ENCODE measurements around the gene ZNF488.

Gene ZNF488

GRCh38 chr10:47349516-47349915, 34.6 kb downstream of the ZNF488 start:
- no peak for DNase-seq (ENCODE audit: low read depth)

DNA sequence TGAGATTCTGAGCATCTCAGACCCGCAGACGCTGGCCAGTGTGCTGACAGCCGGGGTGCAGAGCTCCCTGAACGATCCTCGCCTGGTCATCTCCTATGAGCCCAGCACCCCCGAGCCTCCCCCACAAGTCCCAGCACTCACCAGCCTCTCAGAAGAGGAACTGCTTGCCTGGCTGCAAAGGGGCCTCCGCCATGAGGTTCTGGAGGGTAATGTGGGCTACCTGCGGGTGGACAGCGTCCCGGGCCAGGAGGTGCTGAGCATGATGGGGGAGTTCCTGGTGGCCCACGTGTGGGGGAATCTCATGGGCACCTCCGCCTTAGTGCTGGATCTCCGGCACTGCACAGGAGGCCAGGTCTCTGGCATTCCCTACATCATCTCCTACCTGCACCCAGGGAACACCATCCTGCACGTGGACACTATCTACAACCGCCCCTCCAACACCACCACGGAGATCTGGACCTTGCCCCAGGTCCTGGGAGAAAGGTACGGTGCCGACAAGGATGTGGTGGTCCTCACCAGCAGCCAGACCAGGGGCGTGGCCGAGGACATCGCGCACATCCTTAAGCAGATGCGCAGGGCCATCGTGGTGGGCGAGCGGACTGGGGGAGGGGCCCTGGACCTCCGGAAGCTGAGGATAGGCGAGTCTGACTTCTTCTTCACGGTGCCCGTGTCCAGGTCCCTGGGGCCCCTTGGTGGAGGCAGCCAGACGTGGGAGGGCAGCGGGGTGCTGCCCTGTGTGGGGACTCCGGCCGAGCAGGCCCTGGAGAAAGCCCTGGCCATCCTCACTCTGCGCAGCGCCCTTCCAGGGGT, 35.2 kb downstream of the ZNF488 start:
- no peak for DNase-seq (ENCODE audit: low read depth)

GRCh38 chr10:47348138-47348651, 35.9 kb downstream of the ZNF488 start, which contains the start of gene RBP3:
Gene RBP3, plus strand, starts transcription at chr10:47348363. Its CDS starts 122 bp downstream, at chr10:47348485.
- DNase-seq (ENCODE audit: low read depth), result no peak

- no peak for DNase-seq (ENCODE audit: low read depth)
These were observed 36.8 kb downstream of the ZNF488 start for GRCh38 chr10:47347303-47347675.

- no peak for DNase-seq (ENCODE audit: low read depth)
These were observed 37.4 kb downstream of the ZNF488 start for GRCh38 chr10:47346581-47347302.

GRCh38 chr10:47344996-47345870, 38.9 kb downstream of the ZNF488 start:
- no peak for DNase-seq (ENCODE audit: low read depth)

DNA sequence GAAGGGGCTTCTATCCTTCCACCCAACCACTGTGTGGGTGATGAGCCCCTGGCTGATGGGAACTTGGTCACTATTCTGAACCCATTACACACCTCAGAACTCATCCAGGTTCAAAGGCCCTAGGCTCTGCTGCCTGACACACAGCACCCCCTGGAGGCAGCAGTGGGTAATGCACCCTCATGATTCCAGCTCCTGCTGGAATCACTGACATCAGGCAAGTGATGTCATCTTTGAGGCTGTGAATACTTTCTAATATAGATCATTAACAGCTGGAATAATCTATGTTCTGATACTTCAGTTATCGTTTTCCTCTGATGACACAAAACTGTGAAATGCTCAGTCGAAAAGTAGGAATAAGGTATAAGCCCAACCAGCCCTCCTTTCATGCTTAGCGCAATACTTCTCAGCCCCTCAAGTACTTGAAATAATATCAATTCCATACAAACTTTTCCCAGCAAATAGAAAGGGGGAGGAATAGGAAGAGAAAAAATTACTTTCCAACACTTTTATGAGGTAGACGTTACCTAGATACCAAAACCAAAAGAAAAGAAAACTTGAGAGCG, 43.4 kb downstream of the ZNF488 start:
- DNase-seq (ENCODE audit: low read depth), result no peak

DNA sequence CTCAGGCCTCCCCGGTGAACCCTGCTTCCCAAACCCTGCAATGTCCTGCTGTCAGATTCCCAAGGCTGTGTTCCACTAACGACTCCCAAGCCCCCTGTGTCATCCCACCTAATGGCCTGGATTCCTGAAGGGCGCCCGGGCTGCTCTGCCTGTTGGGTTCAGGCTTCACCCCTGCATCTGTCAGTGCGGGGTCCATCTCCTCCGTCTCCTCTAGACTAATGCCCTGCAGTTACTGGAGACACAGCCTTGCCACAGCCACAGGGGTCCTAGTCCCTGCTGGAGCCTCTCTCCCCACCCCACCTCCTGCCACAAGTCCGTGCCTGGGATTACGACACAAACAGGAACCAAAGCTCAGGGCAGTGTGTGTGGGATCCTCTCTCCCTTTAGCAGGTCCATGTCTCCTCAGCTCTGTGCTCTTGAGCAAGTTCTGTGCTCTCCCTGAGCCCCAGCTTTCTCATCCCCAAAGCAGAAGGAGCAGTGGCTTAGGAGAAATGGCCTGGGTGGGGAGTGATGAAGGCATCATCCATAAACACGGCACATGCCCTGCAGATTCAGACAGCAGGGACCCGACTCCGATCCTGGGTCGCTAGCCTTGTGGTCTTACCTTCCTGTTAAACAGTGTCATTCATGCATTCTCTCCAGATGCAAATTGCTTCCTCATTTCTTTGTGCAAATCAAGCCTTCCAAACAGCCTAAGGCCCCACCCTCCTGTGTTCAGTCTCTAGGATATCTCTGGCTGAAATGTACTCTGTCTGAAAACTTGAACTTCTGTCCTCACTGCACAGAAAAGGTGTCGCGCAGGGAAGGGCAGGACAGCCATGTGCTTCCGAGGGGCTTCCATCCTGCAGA, 44.1 kb downstream of the ZNF488 start:
- no peak for DNase-seq (ENCODE audit: low read depth)

GRCh38 chr10:47339186-47339735, 44.8 kb downstream of the ZNF488 start:
- no peak for DNase-seq (ENCODE audit: low read depth)

GRCh38 chr10:47337310-47337709, 46.8 kb downstream of the ZNF488 start:
- no peak for DNase-seq (ENCODE audit: low read depth)

- DNase-seq (ENCODE audit: low read depth), result no peak
These were observed 47.5 kb downstream of the ZNF488 start for GRCh38 chr10:47336387-47337134.

DNA sequence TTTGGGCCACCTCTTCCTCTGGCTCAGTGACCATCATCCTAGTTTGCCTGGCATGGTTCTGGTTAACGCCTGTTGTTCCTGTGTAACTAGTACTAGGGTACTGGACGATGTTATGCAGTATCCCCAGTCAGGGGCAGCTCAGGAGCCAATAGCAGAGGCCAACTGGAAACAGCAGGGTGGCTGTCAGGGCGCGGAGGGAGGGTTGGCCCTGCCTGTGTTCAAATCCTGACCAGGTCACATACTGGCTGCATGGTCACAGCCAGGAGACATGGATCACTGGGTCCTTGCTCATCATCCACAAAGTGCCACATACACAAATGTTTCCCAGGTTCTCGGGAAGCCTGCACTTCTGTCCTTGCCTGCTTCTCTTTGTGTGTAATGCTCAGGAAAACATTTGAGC, 48.2 kb downstream of the ZNF488 start:
- DNase-seq (ENCODE audit: low read depth), result no peak

GRCh38 chr10:47334466-47335295, 49.4 kb downstream of the ZNF488 start:
- DNase-seq (ENCODE audit: low read depth), result no peak

- no peak for DNase-seq (ENCODE audit: low read depth)
These were observed 50.6 kb downstream of the ZNF488 start for GRCh38 chr10:47333532-47333931.

DNA sequence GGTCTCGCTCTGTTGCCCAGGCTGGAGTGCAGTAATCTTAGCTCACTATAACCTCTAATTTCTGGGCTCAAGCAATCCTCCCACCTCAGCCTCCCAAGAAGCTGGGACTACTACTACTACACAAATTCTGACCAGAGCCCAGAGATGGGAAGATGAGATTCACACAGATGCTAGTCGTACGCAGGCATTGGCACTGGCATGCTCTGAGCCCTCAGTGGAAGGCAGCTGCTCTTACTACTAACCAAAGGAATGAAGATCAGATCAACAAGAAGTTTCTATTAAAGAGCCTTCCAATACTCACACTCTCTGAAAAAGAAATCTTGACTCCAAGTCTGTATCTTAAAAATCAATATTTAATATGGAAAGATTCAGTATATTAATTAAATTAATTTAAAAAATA, 51.1 kb downstream of the ZNF488 start:
- DNase-seq (ENCODE audit: low read depth), result no peak

DNA sequence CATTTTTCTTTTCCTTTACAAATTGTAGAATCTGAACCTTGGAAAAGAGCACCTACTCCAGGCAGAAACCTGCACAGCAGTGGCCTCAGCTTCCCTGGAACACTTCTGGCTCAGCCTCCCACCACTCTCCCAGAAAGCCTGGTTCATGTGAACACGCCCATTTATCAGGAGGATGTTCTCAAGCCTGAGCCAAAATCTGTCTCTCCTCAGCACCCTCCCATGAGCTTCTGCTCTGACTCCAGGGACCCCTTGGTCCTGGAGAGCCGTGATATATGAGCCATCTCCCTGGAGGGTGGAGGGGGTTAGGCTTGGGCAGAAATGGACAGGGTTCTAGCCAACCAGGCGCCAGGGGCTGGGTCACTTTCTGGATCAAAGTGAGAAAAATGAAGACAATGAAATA, 51.7 kb downstream of the ZNF488 start:
- DNase-seq (ENCODE audit: low read depth), result no peak

DNA sequence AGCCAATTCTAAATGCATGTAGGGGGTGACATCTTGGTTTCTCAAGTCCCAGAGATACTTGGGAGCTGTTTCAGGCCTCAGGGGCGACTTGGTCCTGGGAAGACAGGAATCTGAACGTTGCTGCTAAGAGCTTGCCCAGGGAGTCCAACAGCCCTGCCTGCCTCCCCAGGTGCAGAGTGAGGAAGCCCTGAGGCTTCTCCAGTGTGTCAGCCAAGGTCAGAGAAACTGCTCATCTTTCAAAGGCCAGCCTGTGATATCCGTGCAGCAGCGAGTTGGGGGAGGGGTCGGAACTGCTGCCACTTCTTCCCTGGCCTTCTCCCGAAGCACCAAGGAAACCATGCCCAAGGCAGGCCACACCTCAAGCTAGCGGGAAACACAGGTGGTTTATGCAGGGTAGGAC, 52.1 kb downstream of the ZNF488 start:
- DNase-seq (ENCODE audit: low read depth), result no peak

DNA sequence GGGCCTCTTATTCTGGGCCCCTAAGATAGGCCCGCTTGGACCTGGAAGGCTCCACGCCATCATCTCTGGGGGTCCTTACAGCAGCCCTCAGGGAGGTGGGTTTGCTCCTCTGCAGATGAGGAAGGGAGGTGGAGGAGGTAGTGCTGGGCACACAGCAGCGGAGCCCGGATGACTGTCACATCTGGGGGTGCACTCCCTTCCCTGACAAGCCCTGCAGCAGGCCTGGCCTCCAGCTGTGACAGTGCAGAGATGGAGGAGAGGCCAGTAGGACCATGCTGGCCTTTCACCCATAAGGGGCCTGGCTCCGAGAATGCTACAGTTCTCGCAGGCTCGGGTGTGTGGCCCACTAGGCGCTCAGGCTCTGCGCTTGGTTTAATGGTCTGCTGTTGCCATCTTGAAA, 52.6 kb downstream of the ZNF488 start:
- no peak for DNase-seq (ENCODE audit: low read depth)

- no peak for DNase-seq (ENCODE audit: low read depth)
These were observed 53.3 kb downstream of the ZNF488 start for GRCh38 chr10:47330804-47331203.
